HG03460 (cell line): Measurements from ENCODE around the gene RALBP1.

ENCODE experiments used
- ATAC-seq: cut with Tn5 transposase; IDR thresholded peaks from one replicate; pipeline ENCODE4 v1.9.1; 2021; ENCODE audit not compliant: unreplicated experiment

The RALBP1 gene

GRCh38 chr18:9546468-9546867 is 71.2 kb downstream of the RALBP1 start:
- no peak for ATAC-seq

GRCh38 chr18:9547782-9548181 is 72.5 kb downstream of the RALBP1 start:
- no peak for ATAC-seq

GRCh38 chr18:9549405-9549804 is 74.1 kb downstream of the RALBP1 start:
- ATAC-seq, result no peak

- ATAC-seq, result no peak
Observed at GRCh38 chr18:9550429-9550828, 75.1 kb downstream of the RALBP1 start.

- no peak for ATAC-seq
Observed at GRCh38 chr18:9552191-9552590, 76.9 kb downstream of the RALBP1 start.

- no peak for ATAC-seq
Observed at GRCh38 chr18:9552616-9553015, 77.3 kb downstream of the RALBP1 start.

GRCh38 chr18:9557250-9557943 is 82.1 kb downstream of the RALBP1 start:
- ATAC-seq, result no peak

GRCh38 chr18:9558387-9559064 is 83.2 kb downstream of the RALBP1 start:
- no peak for ATAC-seq

GRCh38 chr18:9559253-9559652 is 83.9 kb downstream of the RALBP1 start:
- ATAC-seq, result no peak

GRCh38 chr18:9561759-9562158 is 86.4 kb downstream of the RALBP1 start:
- ATAC-seq, result no peak

- ATAC-seq, result no peak
Observed at GRCh38 chr18:9562584-9562983, 87.3 kb downstream of the RALBP1 start.

GRCh38 chr18:9563331-9563730 is 88.0 kb downstream of the RALBP1 start:
- no peak for ATAC-seq

- ATAC-seq, result no peak
Observed at GRCh38 chr18:9565407-9565806, 90.1 kb downstream of the RALBP1 start.

- no peak for ATAC-seq
Observed at GRCh38 chr18:9568186-9568585, 92.9 kb downstream of the RALBP1 start.

- ATAC-seq, result no peak
Observed at GRCh38 chr18:9569178-9569577, 93.9 kb downstream of the RALBP1 start.

GRCh38 chr18:9570255-9570654 is 94.9 kb downstream of the RALBP1 start:
- ATAC-seq, result no peak

GRCh38 chr18:9571546-9571945 is 96.2 kb downstream of the RALBP1 start:
- no peak for ATAC-seq

- no peak for ATAC-seq
Observed at GRCh38 chr18:9574473-9575115, 99.3 kb downstream of the RALBP1 start.

- ATAC-seq, result no peak
Observed at GRCh38 chr18:9575558-9575957, 100.2 kb downstream of the RALBP1 start.

- ATAC-seq, result no peak
Observed at GRCh38 chr18:9577361-9577760, 102.0 kb downstream of the RALBP1 start.

GRCh38 chr18:9578306-9578705 is 103.0 kb downstream of the RALBP1 start:
- ATAC-seq, result no peak

- no peak for ATAC-seq
Observed at GRCh38 chr18:9581667-9582066, 106.4 kb downstream of the RALBP1 start.
